Brain pericyte (primary cell): Measurements from ENCODE around the gene C4BPB.

Experiments used
- DNase-seq: peaks from one replicate; pipeline ENCODE4 v3.0.0-alpha.2; 2012; ENCODE audit warnings: low read depth, low spot score

Gene C4BPB

GRCh38 chr1:207059881-207060280, 28.8 kb upstream of the C4BPB start:
- DNase-seq, result no peak

GRCh38 chr1:207060596-207060995, 28.1 kb upstream of the C4BPB start:
- no peak for DNase-seq

GRCh38 chr1:207062058-207062457, 26.6 kb upstream of the C4BPB start:
- DNase-seq, result no peak

- DNase-seq, result no peak
Measured at GRCh38 chr1:207063014-207063413, 25.6 kb upstream of the C4BPB start.

GRCh38 chr1:207064561-207064960, 24.1 kb upstream of the C4BPB start:
- no peak for DNase-seq

GRCh38 chr1:207067185-207067584, 21.5 kb upstream of the C4BPB start:
- DNase-seq, result no peak

- no peak for DNase-seq
Measured at GRCh38 chr1:207067665-207068064, 21.0 kb upstream of the C4BPB start.

GRCh38 chr1:207069061-207069460, 19.6 kb upstream of the C4BPB start:
- DNase-seq, result no peak

- DNase-seq, result no peak
Measured at GRCh38 chr1:207069858-207070506, 18.7 kb upstream of the C4BPB start.

- DNase-seq, result no peak
Measured at GRCh38 chr1:207070811-207071210, 17.8 kb upstream of the C4BPB start.

GRCh38 chr1:207071426-207071825, 17.2 kb upstream of the C4BPB start:
- no peak for DNase-seq

- no peak for DNase-seq
Measured at GRCh38 chr1:207072233-207072632, 16.4 kb upstream of the C4BPB start.

GRCh38 chr1:207073906-207074820, 14.5 kb upstream of the C4BPB start:
- DNase-seq, result no peak

- no peak for DNase-seq
Measured at GRCh38 chr1:207076181-207076955, 12.3 kb upstream of the C4BPB start.

GRCh38 chr1:207077012-207077411, 11.6 kb upstream of the C4BPB start:
- DNase-seq, result no peak

GRCh38 chr1:207077470-207078377, 10.9 kb upstream of the C4BPB start:
- DNase-seq, result peak; percentile 36

- DNase-seq, result no peak
Measured at GRCh38 chr1:207078578-207079132, 10.0 kb upstream of the C4BPB start.

- DNase-seq, result no peak
Measured at GRCh38 chr1:207079706-207080241, 8.9 kb upstream of the C4BPB start.

GRCh38 chr1:207081088-207081487, 7.6 kb upstream of the C4BPB start:
- no peak for DNase-seq

GRCh38 chr1:207081806-207082205, 6.9 kb upstream of the C4BPB start:
- DNase-seq, result no peak

GRCh38 chr1:207084232-207084631, 4.4 kb upstream of the C4BPB start:
- DNase-seq, result no peak
